BJ (cell line): ENCODE data around the gene ZYX. TPM values are rescaled to one million over a fixed set of nuclear protein-coding genes. Genes with fewer than 3 reads are reported as not detected.

Experiments used
- CTCF ChIA-PET: fragments of 350-600 bp; formaldehyde crosslinking; extraction: SDS; loops from one replicate; lab custom pipeline; 2021; ENCODE audit warnings: antibody characterized with exemption, inconsistent platforms; lab: Yijun Ruan, JAX
- POLR2A ChIA-PET: fragments of 300-600 bp; sonication (Branson Sonifier 250); formaldehyde crosslinking; extraction: SDS; loops from one replicate; lab custom pipeline; 2021; ENCODE audit warnings: antibody characterized with exemption; lab: Charles Lee
- DNase-seq: peaks from one replicate; pipeline ENCODE4 v3.0.0-alpha.2; 2011; ENCODE audit warnings: low read depth
- H3K27me3 ChIP-seq: 2 replicates; pipeline ENCODE4 v1.6.0; 2011; ENCODE audit warnings: low read length; ENCODE audit not compliant: control insufficient read depth, insufficient read depth
- H3K36me3 ChIP-seq: 2 replicates; pipeline ENCODE4 v1.5.1; 2011; ENCODE audit warnings: low read length; ENCODE audit not compliant: control insufficient read depth, insufficient read depth
- H3K4me3 ChIP-seq: 2 replicates; pipeline ENCODE4 v1.5.1; 2011; ENCODE audit warnings: low read depth, mild to moderate bottlenecking, control low read depth, low read length
- polyA plus RNA-seq: library from polyadenylated mRNA; depleted of rRNA; stranded (reverse); fragments of >200 nt; gene quantifications from 2 replicates; pipeline ENCODE4 v1.2.3, GENCODE V29; 2011
- TF ChIP-seq, protein P1 (sequence below): IDR thresholded peaks from 2 replicates; pipeline ENCODE4 v1.5.1; 2011; ENCODE audit warnings: low read depth, mild to moderate bottlenecking, control low read depth, inconsistent platforms, low read length, moderate library complexity; ENCODE audit not compliant: insufficient read depth

ZYX gene
- polyA plus RNA-seq, 1 experiment = 69.9 TPM

DNA sequence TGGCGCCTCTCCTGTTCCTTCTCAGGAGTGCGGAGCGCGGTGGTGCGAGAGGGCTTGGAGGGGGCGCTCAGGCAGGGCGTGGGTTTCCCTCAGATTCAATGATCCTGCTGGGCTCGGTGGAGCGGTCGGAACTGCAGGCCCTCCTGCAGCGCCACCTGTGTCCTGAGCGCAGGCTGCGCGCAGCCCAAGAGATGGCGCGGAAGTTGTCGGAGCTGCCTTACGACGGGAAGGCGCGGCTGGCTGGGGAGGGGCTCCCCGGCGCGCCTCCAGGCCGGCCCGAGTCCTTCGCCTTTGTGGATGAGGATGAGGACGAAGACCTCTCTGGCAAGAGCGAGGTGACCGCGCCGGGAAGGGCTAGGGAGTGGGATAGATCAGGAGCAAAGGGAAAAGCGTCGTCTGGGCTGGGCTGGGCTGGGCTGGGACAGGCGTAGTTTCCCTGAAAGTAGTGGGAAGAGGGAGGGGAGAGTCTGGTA, 35.7 kb upstream of the ZYX start:
- no peaks in the 10 kb centered on the region for H3K36me3 ChIP-seq
- ChIA-PET CTCF (interaction anchor here (0.6 to 1.6 kb wide), 4 partner anchors 8 to 51 kb away, joined by 3 to 5 read pairs (median 4); no protein-coding TSS in a partner anchor), POLR2A (no interaction called here)
- TF ChIP-seq, protein P1, sequence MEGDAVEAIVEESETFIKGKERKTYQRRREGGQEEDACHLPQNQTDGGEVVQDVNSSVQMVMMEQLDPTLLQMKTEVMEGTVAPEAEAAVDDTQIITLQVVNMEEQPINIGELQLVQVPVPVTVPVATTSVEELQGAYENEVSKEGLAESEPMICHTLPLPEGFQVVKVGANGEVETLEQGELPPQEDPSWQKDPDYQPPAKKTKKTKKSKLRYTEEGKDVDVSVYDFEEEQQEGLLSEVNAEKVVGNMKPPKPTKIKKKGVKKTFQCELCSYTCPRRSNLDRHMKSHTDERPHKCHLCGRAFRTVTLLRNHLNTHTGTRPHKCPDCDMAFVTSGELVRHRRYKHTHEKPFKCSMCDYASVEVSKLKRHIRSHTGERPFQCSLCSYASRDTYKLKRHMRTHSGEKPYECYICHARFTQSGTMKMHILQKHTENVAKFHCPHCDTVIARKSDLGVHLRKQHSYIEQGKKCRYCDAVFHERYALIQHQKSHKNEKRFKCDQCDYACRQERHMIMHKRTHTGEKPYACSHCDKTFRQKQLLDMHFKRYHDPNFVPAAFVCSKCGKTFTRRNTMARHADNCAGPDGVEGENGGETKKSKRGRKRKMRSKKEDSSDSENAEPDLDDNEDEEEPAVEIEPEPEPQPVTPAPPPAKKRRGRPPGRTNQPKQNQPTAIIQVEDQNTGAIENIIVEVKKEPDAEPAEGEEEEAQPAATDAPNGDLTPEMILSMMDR = peak; percentile 60
- peaks cover 15% of the 10 kb centered on the region for H3K27me3 ChIP-seq
- no peak for DNase-seq
- H3K4me3 ChIP-seq = no peak overlapping the region

DNA sequence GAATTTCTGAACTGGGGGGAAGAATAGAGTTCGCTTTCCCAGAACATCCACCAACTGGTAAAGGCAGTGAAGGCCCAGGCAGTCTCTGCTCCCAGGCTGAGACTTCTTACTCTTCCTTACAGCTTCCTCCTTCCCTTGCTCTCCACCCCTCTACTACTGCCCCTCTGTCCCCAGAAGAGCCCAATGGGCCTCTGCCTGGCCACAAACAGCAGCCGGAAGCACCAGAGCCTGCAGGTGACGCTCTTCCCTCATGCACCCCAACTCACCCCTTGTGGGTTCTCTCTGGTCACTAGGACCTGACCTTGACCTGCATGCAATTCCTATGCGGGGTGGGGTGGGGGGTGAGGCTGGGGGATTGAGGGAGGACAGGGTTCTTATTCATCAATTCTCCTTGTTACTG, 35.1 kb upstream of the ZYX start:
- no peaks in the 10 kb centered on the region for H3K36me3 ChIP-seq
- ChIA-PET CTCF (interaction anchor here (1.2 to 1.6 kb wide), 3 partner anchors 9 to 50 kb away, joined by 3 to 5 read pairs (median 4); no protein-coding TSS in a partner anchor), POLR2A (no interaction called here)
- no peak for DNase-seq
- peaks cover 15% of the 10 kb centered on the region for H3K27me3 ChIP-seq
- H3K4me3 ChIP-seq = no peak overlapping the region
- TF ChIP-seq, protein P1 = no peak

DNA sequence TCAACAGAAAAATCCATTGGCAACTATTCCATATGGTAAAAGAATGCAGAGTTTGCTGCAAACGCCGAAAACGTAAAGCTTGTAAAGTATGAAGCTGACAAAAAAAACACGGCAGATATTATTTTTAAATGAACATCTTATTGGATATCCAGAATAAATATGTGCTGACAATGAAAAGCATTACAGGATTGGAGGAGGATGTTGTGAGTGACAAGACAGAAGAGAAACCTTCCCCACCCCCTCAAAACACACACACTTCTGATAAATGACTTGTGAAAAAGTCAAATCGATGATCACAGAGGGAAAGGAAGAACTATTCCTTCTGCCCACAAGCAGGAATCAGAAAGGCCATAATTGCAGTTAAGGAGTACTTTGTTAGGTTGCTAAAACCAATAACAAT, 33.2 kb upstream of the ZYX start:
- ChIA-PET CTCF (interaction anchor here (0.8 to 1.6 kb wide), 2 partner anchors 9 to 11 kb away, joined by 3 to 6 read pairs; no protein-coding TSS in a partner anchor), POLR2A (interaction anchor here (0.8 kb wide), 1 partner anchor 14 kb away, joined by 4 read pairs; the partner anchor contains the start of gene FAM131B)
- DNase-seq = no peak
- H3K4me3 ChIP-seq = no peak overlapping the region
- H3K27me3 ChIP-seq = peaks cover 14% of the 10 kb centered on the region
- TF ChIP-seq, protein P1 = no peak
- no peaks in the 10 kb centered on the region for H3K36me3 ChIP-seq

DNA sequence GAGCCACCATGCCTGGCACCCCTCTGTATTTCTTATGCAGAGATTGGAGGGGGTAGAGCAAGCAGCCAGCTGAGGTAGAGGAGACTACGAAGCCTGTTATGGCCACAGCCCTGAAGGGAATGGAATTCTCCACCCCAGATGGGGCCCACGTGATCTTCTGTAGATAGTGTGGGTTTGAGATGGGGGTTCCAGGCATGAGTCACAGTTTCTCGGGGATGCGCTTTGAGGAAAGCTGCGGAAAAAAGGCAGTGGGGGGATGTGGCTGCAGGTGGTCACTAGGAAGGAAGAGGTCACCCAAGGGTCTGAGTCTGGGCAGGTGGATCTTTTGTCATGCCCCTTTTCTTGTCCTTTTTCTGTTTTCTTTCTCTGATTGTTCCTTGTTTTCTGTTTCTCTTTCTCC, 30.1 kb upstream of the ZYX start:
- TF ChIP-seq, protein P1 = no peak
- ChIA-PET POLR2A (no interaction called here), CTCF (interaction anchor here (1.4 kb wide), 1 partner anchor 9 kb away, joined by 3 read pairs; no protein-coding TSS in a partner anchor)
- peaks cover 15% of the 10 kb centered on the region for H3K27me3 ChIP-seq
- no peak overlapping the region for H3K4me3 ChIP-seq
- DNase-seq = no peak
- no peaks in the 10 kb centered on the region for H3K36me3 ChIP-seq

DNA sequence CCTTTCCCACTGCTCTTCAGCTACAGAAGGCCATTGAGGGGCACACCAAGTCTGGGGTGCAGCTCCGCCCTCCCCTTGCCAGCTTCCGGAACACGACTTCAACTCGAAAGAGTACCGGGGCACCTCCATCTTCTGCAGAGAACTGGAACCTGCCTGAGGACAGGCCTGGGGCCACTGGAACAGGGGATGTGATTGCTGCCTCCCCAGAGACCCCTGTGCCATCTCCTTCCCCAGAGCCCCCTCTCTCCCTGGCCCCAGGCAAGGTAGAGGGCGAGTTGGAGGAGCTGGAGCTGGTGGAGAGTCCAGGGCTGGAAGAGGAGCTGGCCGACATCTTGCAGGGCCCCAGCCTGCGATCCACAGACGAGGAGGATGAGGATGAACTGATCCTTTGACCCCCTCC, 29.6 kb upstream of the ZYX start:
- TF ChIP-seq, protein P1 = no peak

More for the DNA sequence above, 29.6 kb upstream of the ZYX start:
- H3K27me3 ChIP-seq = peaks cover 15% of the 10 kb centered on the region
- ChIA-PET POLR2A (no interaction called here), CTCF (interaction anchor here (1.4 kb wide), 1 partner anchor 9 kb away, joined by 3 read pairs; no protein-coding TSS in a partner anchor)
- H3K36me3 ChIP-seq = no peaks in the 10 kb centered on the region
- no peak overlapping the region for H3K4me3 ChIP-seq
- DNase-seq = no peak
